OCI-LY7 (cell line): ENCODE results near the gene TMEM119.

Source experiments
- EZH2phosphoT487 ChIP-seq: fragments of 200-600 bp; sonication (generic); IDR thresholded peaks from 2 replicates; pipeline ENCODE4 v1.6.1; 2018; ENCODE audit warnings: low read depth, borderline replicate concordance, mild to moderate bottlenecking, mixed run types, antibody characterized with exemption, low read length, moderate library complexity, mixed read lengths
- TF ChIP-seq, protein P1 (sequence below): fragments of 200-600 bp; sonication (generic); conservative IDR thresholded peaks from 2 replicates; pipeline ENCODE4 v1.5.1; 2014; ENCODE audit warnings: mild to moderate bottlenecking, antibody characterized with exemption, low read length, moderate library complexity, mixed read lengths

DNA sequence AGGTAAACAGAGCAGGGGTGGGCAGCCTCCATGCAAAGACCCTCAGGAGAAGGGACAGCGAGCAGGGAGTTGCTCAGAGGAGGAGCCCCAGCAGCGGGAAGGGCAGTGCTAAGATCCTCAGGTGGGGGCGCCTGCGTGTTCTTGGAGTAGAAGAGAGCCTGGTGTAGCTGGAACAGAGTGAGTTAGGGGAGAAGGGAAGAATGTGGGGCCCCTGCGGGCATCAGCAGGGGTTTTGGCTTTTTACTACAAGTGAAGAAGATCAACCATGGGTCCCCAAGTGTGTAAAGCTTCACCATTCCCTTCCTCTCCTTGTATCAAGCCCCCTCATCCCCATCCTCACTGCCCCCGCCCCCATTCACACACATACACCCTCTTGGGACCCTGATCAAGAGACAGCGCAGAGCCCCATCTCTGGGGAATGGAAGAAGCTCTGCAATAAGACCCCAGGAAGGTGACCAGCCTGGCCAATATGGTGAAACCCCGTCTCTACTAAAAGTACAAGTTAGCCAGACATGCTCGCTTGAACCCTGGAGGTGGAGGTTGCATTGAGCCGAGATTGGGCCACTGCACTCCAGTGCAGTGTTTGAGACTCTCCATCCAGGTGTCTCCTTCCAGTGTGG lies 10.2 kb upstream of the TMEM119 start:
- TF ChIP-seq, protein P1, sequence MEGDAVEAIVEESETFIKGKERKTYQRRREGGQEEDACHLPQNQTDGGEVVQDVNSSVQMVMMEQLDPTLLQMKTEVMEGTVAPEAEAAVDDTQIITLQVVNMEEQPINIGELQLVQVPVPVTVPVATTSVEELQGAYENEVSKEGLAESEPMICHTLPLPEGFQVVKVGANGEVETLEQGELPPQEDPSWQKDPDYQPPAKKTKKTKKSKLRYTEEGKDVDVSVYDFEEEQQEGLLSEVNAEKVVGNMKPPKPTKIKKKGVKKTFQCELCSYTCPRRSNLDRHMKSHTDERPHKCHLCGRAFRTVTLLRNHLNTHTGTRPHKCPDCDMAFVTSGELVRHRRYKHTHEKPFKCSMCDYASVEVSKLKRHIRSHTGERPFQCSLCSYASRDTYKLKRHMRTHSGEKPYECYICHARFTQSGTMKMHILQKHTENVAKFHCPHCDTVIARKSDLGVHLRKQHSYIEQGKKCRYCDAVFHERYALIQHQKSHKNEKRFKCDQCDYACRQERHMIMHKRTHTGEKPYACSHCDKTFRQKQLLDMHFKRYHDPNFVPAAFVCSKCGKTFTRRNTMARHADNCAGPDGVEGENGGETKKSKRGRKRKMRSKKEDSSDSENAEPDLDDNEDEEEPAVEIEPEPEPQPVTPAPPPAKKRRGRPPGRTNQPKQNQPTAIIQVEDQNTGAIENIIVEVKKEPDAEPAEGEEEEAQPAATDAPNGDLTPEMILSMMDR: no peak
- TF ChIP-seq EZH2phosphoT487: no peak
